ENCODE measurements around the gene DISP1. TPM values are rescaled to one million over a fixed set of nuclear protein-coding genes. Genes with fewer than 3 reads are reported as not detected.

The DISP1 gene
- total and polyA plus RNA-seq, 10 of the 15 experiments (the other 5 are each of a cell fraction or from before 2014, with no cell fraction given): 0.11 to 1.4 (median 0.72) TPM

- TF ChIP-seq, protein P1, sequence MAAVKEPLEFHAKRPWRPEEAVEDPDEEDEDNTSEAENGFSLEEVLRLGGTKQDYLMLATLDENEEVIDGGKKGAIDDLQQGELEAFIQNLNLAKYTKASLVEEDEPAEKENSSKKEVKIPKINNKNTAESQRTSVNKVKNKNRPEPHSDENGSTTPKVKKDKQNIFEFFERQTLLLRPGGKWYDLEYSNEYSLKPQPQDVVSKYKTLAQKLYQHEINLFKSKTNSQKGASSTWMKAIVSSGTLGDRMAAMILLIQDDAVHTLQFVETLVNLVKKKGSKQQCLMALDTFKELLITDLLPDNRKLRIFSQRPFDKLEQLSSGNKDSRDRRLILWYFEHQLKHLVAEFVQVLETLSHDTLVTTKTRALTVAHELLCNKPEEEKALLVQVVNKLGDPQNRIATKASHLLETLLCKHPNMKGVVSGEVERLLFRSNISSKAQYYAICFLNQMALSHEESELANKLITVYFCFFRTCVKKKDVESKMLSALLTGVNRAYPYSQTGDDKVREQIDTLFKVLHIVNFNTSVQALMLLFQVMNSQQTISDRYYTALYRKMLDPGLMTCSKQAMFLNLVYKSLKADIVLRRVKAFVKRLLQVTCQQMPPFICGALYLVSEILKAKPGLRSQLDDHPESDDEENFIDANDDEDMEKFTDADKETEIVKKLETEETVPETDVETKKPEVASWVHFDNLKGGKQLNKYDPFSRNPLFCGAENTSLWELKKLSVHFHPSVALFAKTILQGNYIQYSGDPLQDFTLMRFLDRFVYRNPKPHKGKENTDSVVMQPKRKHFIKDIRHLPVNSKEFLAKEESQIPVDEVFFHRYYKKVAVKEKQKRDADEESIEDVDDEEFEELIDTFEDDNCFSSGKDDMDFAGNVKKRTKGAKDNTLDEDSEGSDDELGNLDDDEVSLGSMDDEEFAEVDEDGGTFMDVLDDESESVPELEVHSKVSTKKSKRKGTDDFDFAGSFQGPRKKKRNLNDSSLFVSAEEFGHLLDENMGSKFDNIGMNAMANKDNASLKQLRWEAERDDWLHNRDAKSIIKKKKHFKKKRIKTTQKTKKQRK (IDR thresholded peaks at IDR 0.05; ENCODE audit: low read depth, low read length): no peak
- peak; percentile 37 for TF ChIP-seq SKIL (IDR thresholded peaks at IDR 0.05; ENCODE audit: low read depth, poor library complexity, severe bottlenecking)
- no peak for TF ChIP-seq TCF7 (IDR thresholded peaks at IDR 0.05; ENCODE audit: borderline replicate concordance)
- TF ChIP-seq TARDBP (IDR thresholded peaks at IDR 0.05; ENCODE audit: borderline replicate concordance): no peak
- TF ChIP-seq ESRRA (IDR thresholded peaks at IDR 0.05; ENCODE audit: low read length): no peak
- TF ChIP-seq HDAC6 (IDR thresholded peaks at IDR 0.05; ENCODE audit: unreplicated experiment): no peak
- TF ChIP-seq POU2F2 (IDR thresholded peaks at IDR 0.05; ENCODE audit: borderline replicate concordance, low read depth, low read length): 0 out of 3 replicates have a peak, but pooled peaks have one; percentile 18
- TF ChIP-seq ZBTB11 (CRISPR knock-in tag; IDR thresholded peaks at IDR 0.05): no peak
- peak; percentile 81 for TF ChIP-seq RUNX3 (IDR thresholded peaks at IDR 0.05; ENCODE audit: low read length)
- peak; percentile 48; the same call in 1 of the 2 replicates for TF ChIP-seq EED (IDR thresholded peaks at IDR 0.05; ENCODE audit: low read depth)
- no peak for TF ChIP-seq SIX5 (IDR thresholded peaks at IDR 0.05; ENCODE audit: low read depth, low read length, severe bottlenecking)
- no peak for TF ChIP-seq EGR1 (IDR thresholded peaks at IDR 0.05; ENCODE audit: borderline replicate concordance in 1 of 2, low read depth in 2 of 2, low read length in 2 of 2)
- no peak for TF ChIP-seq KAT2A (conservative IDR thresholded peaks at IDR 0.05; ENCODE audit: control insufficient read depth, low read depth, low read length)
- peak; percentile 77 for TF ChIP-seq TCF3 (IDR thresholded peaks at IDR 0.05; ENCODE audit: borderline replicate concordance, insufficient read depth, low read depth, low read length)
- TF ChIP-seq MXI1 (IDR thresholded peaks at IDR 0.05; ENCODE audit: low read depth, low read length): no peak
- TF ChIP-seq IKZF1 (conservative IDR thresholded peaks at IDR 0.05): peak; percentile 67; the same call in 1 of the 2 replicates
- TF ChIP-seq ZBED1 (IDR thresholded peaks at IDR 0.05; ENCODE audit: borderline replicate concordance): no peak
- TF ChIP-seq EZH2 (IDR thresholded peaks at IDR 0.05; ENCODE audit: borderline replicate concordance, control insufficient read depth, low read depth, low read length): no peak
- TF ChIP-seq MAX (IDR thresholded peaks at IDR 0.05; ENCODE audit: low read depth, low read length): no peak
- no peak for TF ChIP-seq POLR2AphosphoS2 (IDR thresholded peaks at IDR 0.05; ENCODE audit: low read depth, low read length)
- no peak for TF ChIP-seq MTA3 (IDR thresholded peaks at IDR 0.05; ENCODE audit: borderline replicate concordance, low read length)
- TF ChIP-seq BRCA1 (IDR thresholded peaks at IDR 0.05; ENCODE audit: low read depth, low read length): no peak
- TF ChIP-seq RCOR1 (conservative IDR thresholded peaks at IDR 0.05; ENCODE audit: low read depth, low read length): no peak
- TF ChIP-seq NBN (IDR thresholded peaks at IDR 0.05): no peak
Measured at GRCh38 chr1:222772996-222773379, 41.9 kb upstream of the DISP1 start (continued).

Measured in GM12878 (cell line).